Mesothelial cell of epicardium (in vitro differentiated cells): ENCODE data around the gene CELF1. TPM values are rescaled to one million over a fixed set of nuclear protein-coding genes. Genes with fewer than 3 reads are reported as not detected.

Experiments used
- DNase-seq, 2 experiments: peaks; one replicate each; pipeline ENCODE4 v3.0.0; 2021; ENCODE audit warnings: low spot score in 2 of 2; ENCODE audit not compliant: unreplicated experiment in 2 of 2
- H3K27ac Mint-ChIP-seq: 2 replicates; pipeline ENCODE4 v1.8.0; 2021; ENCODE audit warnings: mixed read lengths
- H3K27me3 Mint-ChIP-seq: 2 replicates; pipeline ENCODE4 v1.8.0; 2021; ENCODE audit warnings: low read depth, mixed read lengths
- H3K36me3 Mint-ChIP-seq: 2 replicates; pipeline ENCODE4 v1.8.0; 2021; ENCODE audit warnings: mixed read lengths
- H3K4me1 Mint-ChIP-seq: 2 replicates; pipeline ENCODE4 v1.8.0; 2021; ENCODE audit warnings: mixed read lengths
- H3K4me3 Mint-ChIP-seq: 2 replicates; pipeline ENCODE4 v1.8.0; 2021; ENCODE audit warnings: mild to moderate bottlenecking, moderate library complexity, mixed read lengths
- H3K9me3 Mint-ChIP-seq: 2 replicates; pipeline ENCODE4 v1.8.0; 2021; ENCODE audit warnings: mixed read lengths
- CTCF ChIP-seq: fragments of 200-600 bp; sonication (generic); IDR thresholded peaks from one replicate; pipeline ENCODE4 v1.5.0; 2021; ENCODE audit warnings: antibody characterized with exemption; ENCODE audit not compliant: unreplicated experiment
- total RNA-seq: library from RNA; stranded (reverse); gene quantifications from 3 replicates; pipeline ENCODE4 v1.2.1, GENCODE V29; 2021

CELF1 gene
- total RNA-seq, 1 donor from 2014 or later = 123 TPM

- H3K9me3 Mint-ChIP-seq = no peaks in the 10 kb centered on the region
- H3K27me3 Mint-ChIP-seq = peaks cover 28% of the 10 kb centered on the region
These were observed 36.6 kb upstream of the CELF1 start for GRCh38 chr11:47589584-47589976.

GRCh38 chr11:47589118-47589517 lies 36.2 kb upstream of the CELF1 start:
- H3K4me3 Mint-ChIP-seq = no peak overlapping the region
- no peak overlapping the region for H3K27ac Mint-ChIP-seq
- H3K27me3 Mint-ChIP-seq = peaks cover 24% of the 10 kb centered on the region
- H3K4me1 Mint-ChIP-seq = peaks cover 7% of the 10 kb centered on the region
- peaks cover 4% of the 10 kb centered on the region for H3K36me3 Mint-ChIP-seq
- no peaks in the 10 kb centered on the region for H3K9me3 Mint-ChIP-seq
- no peak for DNase-seq
- TF ChIP-seq CTCF = no peak

More at GRCh38 chr11:47589584-47589976, 36.6 kb upstream of the CELF1 start:
- Mint-ChIP-seq H3K27ac (no peak overlapping the region), H3K36me3 (no peaks in the 10 kb centered on the region), H3K4me1 (peaks cover 10% of the 10 kb centered on the region), H3K4me3 (no peak overlapping the region)
- no peak for TF ChIP-seq CTCF
- DNase-seq = no peak

GRCh38 chr11:47587723-47588326 lies 34.9 kb upstream of the CELF1 start:
- no peaks in the 10 kb centered on the region for H3K4me1 Mint-ChIP-seq
- no peaks in the 10 kb centered on the region for H3K9me3 Mint-ChIP-seq
- no peak overlapping the region for H3K27ac Mint-ChIP-seq
- H3K27me3 Mint-ChIP-seq = peaks cover 12% of the 10 kb centered on the region
- no peak for DNase-seq
- H3K36me3 Mint-ChIP-seq = peaks cover 10% of the 10 kb centered on the region
- no peak for TF ChIP-seq CTCF
- no peak overlapping the region for H3K4me3 Mint-ChIP-seq

GRCh38 chr11:47587039-47587716 lies 34.2 kb upstream of the CELF1 start:
- Mint-ChIP-seq H3K9me3 (no peaks in the 10 kb centered on the region), H3K36me3 (peaks cover 13% of the 10 kb centered on the region), H3K27me3 (peaks cover 6% of the 10 kb centered on the region), H3K27ac (no peak overlapping the region), H3K4me3 (no peak overlapping the region), H3K4me1 (no peaks in the 10 kb centered on the region)
- no peak for TF ChIP-seq CTCF
- no peak for DNase-seq

GRCh38 chr11:47586098-47586855 lies 33.3 kb upstream of the CELF1 start, which contains the start of gene FAM180B:
Gene FAM180B (plus strand): TSS chr11:47586678. CDS start chr11:47586769, 91 bp downstream.
- no peaks in the 10 kb centered on the region for H3K9me3 Mint-ChIP-seq
- H3K27me3 Mint-ChIP-seq = no peaks in the 10 kb centered on the region
- H3K36me3 Mint-ChIP-seq = peaks cover 14% of the 10 kb centered on the region
- no peak within 1 kb of the TSS for H3K27ac Mint-ChIP-seq
- no peak within 1 kb of the TSS for H3K4me3 Mint-ChIP-seq
- H3K4me1 Mint-ChIP-seq = no peaks in the 10 kb centered on the region
- DNase-seq = no peak
- no peak for TF ChIP-seq CTCF
